ENCODE measurements around the gene KIF18A. TPM values are rescaled to one million over a fixed set of nuclear protein-coding genes. Genes with fewer than 3 reads are reported as not detected.

KIF18A gene
- total and polyA plus RNA-seq, 4 donors = 0.08 to 21.4 (median 0.20) TPM

DNA sequence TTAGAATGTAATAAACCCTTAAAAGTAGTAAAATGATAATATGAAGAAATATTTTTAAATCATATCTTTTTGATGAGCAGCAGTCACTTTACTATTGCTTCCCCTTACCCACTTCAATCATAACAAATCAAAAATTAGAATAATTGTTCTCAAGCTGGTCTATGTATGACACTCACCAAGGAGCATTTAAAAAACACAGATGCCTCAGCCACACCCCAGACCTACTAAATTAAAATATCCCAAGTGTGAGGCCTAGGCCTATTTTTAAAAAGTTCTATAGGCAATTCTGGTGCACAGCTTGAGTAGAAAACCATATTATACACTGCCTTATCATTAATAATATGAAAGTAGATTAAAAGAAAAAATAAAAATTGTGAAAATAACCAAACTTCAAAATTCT lies 15.2 kb downstream of the KIF18A start:
- H3K36me3 ChIP-seq (ENCODE audit: control insufficient read depth in 4 of 4, insufficient read depth in 3 of 4, low read depth in 1 of 4, low read length in 3 of 4) = no peaks in the 10 kb centered on the region
- no peaks in the 10 kb centered on the region for H3K4me1 ChIP-seq (ENCODE audit: control insufficient read depth in 4 of 4, insufficient read depth in 4 of 4, low read length in 3 of 4)
- no peak overlapping the region for H3K9ac ChIP-seq (ENCODE audit: low read depth in 1 of 2, low read length in 2 of 2)
- no peak for DNase-seq (ENCODE audit: low spot score)
- H3K9me3 ChIP-seq (ENCODE audit: control insufficient read depth in 4 of 4, low read length in 3 of 4) = no peaks in the 10 kb centered on the region
- H3K27ac ChIP-seq (ENCODE audit: low read depth in 1 of 2, low read length in 2 of 2) = no peak overlapping the region
- TF ChIP-seq FOXA1 (IDR thresholded peaks at IDR 0.05) (no peak), EGR1 (IDR thresholded peaks at IDR 0.05; ENCODE audit: low read depth in 2 of 2) (no peak), NR2F2 (IDR thresholded peaks at IDR 0.05) (no peak), RXRA (IDR thresholded peaks at IDR 0.05) (no peak)
- H3K4me3 ChIP-seq (ENCODE audit: low read depth in 1 of 3, low read length in 3 of 3) = no peak overlapping the region
- H3K27me3 ChIP-seq (ENCODE audit: control insufficient read depth in 4 of 4, insufficient read depth in 4 of 4, low read length in 3 of 4) = no peaks in the 10 kb centered on the region

DNA sequence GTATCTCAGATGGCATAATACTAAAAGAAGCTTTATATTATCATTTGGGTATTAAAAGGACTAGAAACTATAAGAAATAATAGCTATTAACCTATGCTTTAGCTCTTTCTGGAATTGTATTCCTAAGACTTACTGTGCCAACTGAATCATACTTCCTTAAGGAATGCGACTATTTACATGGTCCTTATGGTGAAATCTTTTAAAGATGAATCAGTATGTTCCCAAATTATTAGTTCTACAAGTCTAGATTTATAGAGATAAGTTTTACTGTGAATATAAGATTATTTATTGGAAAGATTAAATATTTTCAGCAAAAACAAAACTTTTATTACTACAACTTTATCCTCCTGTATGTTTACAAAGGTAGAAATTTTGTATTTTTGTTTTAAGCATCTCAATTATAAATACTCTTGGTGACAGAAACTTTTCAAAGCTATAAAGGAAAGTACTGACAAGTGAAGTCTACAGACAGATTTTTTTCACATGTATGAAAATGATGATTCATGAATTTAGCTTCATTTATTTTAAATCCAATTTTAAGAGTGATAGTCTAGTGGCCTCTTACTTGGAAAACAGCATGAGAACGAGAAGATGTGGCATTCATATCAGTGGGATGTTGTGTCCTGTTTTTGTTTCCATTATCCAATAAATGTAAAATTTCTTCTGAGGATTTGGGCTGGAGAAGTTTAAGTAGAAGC lies 17.8 kb downstream of the KIF18A start:
- Histone ChIP-seq H3K9me3 (ENCODE audit: control insufficient read depth in 4 of 4, low read length in 3 of 4) (no peaks in the 10 kb centered on the region), H3K4me1 (ENCODE audit: control insufficient read depth in 4 of 4, insufficient read depth in 4 of 4, low read length in 3 of 4) (no peaks in the 10 kb centered on the region), H3K4me3 (ENCODE audit: low read depth in 1 of 3, low read length in 3 of 3) (no peak overlapping the region), H3K9ac (ENCODE audit: low read depth in 1 of 2, low read length in 2 of 2) (no peak overlapping the region), H3K27me3 (ENCODE audit: control insufficient read depth in 4 of 4, insufficient read depth in 4 of 4, low read length in 3 of 4) (no peaks in the 10 kb centered on the region), H3K27ac (ENCODE audit: low read depth in 1 of 2, low read length in 2 of 2) (no peak overlapping the region), H3K36me3 (ENCODE audit: control insufficient read depth in 4 of 4, insufficient read depth in 3 of 4, low read depth in 1 of 4, low read length in 3 of 4) (no peaks in the 10 kb centered on the region)
- DNase-seq (ENCODE audit: low spot score) = no peak
- TF ChIP-seq FOXA1 (IDR thresholded peaks at IDR 0.05) (no peak), RAD21 (IDR thresholded peaks at IDR 0.05) (no peak), EGR1 (IDR thresholded peaks at IDR 0.05; ENCODE audit: low read depth in 2 of 2) (no peak), YY1 (IDR thresholded peaks at IDR 0.05) (no peak), TAF1 (conservative IDR thresholded peaks at IDR 0.05) (no peak), HNF4G (IDR thresholded peaks at IDR 0.05) (no peak), JUND (IDR thresholded peaks at IDR 0.05) (no peak), GABPA (IDR thresholded peaks at IDR 0.05 in 1 of 2, conservative IDR thresholded peaks at IDR 0.05 in 1 of 2) (no peak), RXRA (IDR thresholded peaks at IDR 0.05) (no peak), FOXA2 (IDR thresholded peaks at IDR 0.05) (no peak)
- TF ChIP-seq, protein P1, sequence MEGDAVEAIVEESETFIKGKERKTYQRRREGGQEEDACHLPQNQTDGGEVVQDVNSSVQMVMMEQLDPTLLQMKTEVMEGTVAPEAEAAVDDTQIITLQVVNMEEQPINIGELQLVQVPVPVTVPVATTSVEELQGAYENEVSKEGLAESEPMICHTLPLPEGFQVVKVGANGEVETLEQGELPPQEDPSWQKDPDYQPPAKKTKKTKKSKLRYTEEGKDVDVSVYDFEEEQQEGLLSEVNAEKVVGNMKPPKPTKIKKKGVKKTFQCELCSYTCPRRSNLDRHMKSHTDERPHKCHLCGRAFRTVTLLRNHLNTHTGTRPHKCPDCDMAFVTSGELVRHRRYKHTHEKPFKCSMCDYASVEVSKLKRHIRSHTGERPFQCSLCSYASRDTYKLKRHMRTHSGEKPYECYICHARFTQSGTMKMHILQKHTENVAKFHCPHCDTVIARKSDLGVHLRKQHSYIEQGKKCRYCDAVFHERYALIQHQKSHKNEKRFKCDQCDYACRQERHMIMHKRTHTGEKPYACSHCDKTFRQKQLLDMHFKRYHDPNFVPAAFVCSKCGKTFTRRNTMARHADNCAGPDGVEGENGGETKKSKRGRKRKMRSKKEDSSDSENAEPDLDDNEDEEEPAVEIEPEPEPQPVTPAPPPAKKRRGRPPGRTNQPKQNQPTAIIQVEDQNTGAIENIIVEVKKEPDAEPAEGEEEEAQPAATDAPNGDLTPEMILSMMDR (IDR thresholded peaks at IDR 0.05; ENCODE audit: low read depth, low read length, missing input control) = no peak
- TF ChIP-seq, protein P2, sequence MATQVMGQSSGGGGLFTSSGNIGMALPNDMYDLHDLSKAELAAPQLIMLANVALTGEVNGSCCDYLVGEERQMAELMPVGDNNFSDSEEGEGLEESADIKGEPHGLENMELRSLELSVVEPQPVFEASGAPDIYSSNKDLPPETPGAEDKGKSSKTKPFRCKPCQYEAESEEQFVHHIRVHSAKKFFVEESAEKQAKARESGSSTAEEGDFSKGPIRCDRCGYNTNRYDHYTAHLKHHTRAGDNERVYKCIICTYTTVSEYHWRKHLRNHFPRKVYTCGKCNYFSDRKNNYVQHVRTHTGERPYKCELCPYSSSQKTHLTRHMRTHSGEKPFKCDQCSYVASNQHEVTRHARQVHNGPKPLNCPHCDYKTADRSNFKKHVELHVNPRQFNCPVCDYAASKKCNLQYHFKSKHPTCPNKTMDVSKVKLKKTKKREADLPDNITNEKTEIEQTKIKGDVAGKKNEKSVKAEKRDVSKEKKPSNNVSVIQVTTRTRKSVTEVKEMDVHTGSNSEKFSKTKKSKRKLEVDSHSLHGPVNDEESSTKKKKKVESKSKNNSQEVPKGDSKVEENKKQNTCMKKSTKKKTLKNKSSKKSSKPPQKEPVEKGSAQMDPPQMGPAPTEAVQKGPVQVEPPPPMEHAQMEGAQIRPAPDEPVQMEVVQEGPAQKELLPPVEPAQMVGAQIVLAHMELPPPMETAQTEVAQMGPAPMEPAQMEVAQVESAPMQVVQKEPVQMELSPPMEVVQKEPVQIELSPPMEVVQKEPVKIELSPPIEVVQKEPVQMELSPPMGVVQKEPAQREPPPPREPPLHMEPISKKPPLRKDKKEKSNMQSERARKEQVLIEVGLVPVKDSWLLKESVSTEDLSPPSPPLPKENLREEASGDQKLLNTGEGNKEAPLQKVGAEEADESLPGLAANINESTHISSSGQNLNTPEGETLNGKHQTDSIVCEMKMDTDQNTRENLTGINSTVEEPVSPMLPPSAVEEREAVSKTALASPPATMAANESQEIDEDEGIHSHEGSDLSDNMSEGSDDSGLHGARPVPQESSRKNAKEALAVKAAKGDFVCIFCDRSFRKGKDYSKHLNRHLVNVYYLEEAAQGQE (IDR thresholded peaks at IDR 0.05) = no peak
- TF ChIP-seq, protein P3, sequence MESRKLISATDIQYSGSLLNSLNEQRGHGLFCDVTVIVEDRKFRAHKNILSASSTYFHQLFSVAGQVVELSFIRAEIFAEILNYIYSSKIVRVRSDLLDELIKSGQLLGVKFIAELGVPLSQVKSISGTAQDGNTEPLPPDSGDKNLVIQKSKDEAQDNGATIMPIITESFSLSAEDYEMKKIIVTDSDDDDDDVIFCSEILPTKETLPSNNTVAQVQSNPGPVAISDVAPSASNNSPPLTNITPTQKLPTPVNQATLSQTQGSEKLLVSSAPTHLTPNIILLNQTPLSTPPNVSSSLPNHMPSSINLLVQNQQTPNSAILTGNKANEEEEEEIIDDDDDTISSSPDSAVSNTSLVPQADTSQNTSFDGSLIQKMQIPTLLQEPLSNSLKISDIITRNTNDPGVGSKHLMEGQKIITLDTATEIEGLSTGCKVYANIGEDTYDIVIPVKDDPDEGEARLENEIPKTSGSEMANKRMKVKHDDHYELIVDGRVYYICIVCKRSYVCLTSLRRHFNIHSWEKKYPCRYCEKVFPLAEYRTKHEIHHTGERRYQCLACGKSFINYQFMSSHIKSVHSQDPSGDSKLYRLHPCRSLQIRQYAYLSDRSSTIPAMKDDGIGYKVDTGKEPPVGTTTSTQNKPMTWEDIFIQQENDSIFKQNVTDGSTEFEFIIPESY (IDR thresholded peaks at IDR 0.05) = no peak
- TF ChIP-seq, protein P4, sequence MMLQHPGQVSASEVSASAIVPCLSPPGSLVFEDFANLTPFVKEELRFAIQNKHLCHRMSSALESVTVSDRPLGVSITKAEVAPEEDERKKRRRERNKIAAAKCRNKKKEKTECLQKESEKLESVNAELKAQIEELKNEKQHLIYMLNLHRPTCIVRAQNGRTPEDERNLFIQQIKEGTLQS (IDR thresholded peaks at IDR 0.05) = no peak
- TF ChIP-seq, protein P5, sequence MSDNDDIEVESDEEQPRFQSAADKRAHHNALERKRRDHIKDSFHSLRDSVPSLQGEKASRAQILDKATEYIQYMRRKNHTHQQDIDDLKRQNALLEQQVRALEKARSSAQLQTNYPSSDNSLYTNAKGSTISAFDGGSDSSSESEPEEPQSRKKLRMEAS (IDR thresholded peaks at IDR 0.05) = no peak
- 94% methylated on average over 2 of the region's 2 CpGs for WGBS
